Fibroblast of mammary gland (primary cell): ENCODE results near the gene ADCY2.

Experiments used
- DNase-seq: peaks from one replicate; pipeline ENCODE4 v3.0.0-alpha.2; 2010; ENCODE audit warnings: low read depth
- H3K4me3 ChIP-seq: 2 replicates; pipeline ENCODE4 v1.5.1; 2011; ENCODE audit warnings: low read depth, mild to moderate bottlenecking, low read length, moderate library complexity; ENCODE audit not compliant: control insufficient read depth
- TF ChIP-seq, protein P1 (sequence below): conservative IDR thresholded peaks from 2 replicates; pipeline ENCODE4 v1.5.1; 2011; ENCODE audit warnings: low read depth, low read length, inconsistent platforms; ENCODE audit not compliant: control insufficient read depth, insufficient read depth

The ADCY2 gene

DNA sequence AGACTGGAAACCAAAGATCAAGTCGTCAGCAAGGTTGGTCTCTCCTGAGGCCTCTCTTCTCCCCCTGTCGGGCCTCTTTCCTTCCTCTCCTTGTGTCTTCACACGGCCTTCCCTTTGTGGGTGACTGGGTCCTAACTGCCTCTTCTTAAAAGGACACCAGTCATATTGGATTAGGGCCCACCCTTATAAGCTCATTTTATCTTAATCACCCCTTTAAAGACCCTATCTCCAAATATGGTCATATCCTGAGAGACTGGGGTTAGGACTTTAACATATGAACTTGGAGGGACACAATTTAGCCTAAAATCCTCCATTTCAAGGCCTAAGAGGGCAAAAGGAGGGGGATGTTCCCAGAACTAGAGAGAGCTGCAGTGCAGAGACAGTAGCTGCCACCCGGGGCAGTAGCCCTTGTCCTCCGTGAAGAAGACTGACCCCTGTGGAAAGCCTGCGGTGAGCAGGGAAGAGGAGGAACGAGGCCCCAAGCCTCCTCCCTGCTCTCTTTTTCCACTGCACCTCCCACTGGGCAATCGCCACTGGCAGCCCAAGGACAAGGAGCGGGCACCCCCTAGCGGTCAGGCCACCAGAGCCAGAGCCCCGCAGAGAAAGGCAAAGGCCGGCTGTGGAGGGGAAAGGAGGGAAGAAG, 420.1 kb downstream of the ADCY2 start:
- TF ChIP-seq, protein P1, sequence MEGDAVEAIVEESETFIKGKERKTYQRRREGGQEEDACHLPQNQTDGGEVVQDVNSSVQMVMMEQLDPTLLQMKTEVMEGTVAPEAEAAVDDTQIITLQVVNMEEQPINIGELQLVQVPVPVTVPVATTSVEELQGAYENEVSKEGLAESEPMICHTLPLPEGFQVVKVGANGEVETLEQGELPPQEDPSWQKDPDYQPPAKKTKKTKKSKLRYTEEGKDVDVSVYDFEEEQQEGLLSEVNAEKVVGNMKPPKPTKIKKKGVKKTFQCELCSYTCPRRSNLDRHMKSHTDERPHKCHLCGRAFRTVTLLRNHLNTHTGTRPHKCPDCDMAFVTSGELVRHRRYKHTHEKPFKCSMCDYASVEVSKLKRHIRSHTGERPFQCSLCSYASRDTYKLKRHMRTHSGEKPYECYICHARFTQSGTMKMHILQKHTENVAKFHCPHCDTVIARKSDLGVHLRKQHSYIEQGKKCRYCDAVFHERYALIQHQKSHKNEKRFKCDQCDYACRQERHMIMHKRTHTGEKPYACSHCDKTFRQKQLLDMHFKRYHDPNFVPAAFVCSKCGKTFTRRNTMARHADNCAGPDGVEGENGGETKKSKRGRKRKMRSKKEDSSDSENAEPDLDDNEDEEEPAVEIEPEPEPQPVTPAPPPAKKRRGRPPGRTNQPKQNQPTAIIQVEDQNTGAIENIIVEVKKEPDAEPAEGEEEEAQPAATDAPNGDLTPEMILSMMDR = peak; percentile 64
- DNase-seq = peak; percentile 40
- no peak overlapping the region for H3K4me3 ChIP-seq

DNA sequence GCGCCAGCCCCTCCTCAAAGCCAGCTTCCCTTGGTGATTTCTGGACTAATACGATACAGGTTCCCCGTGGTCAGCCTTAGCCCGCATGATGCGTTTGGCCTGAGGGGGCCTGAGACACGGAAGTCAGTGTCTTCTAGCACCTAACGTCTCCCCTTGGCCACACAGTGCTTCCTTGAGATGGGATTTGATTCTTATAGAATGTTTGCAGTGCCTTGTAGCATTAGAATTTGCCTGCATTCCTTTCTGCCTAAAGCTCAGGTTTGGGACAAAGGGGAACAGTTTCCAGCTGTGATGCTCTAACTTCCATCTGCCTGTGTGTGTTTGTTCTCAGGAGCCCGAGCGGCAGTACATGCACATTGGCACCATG, 420.6 kb downstream of the ADCY2 start:
- no peak for DNase-seq
- no peak overlapping the region for H3K4me3 ChIP-seq
- TF ChIP-seq, protein P1 = no peak

GRCh38 chr5:7822449-7822848, 426.5 kb downstream of the ADCY2 start:
- TF ChIP-seq, protein P1 = no peak
- H3K4me3 ChIP-seq = no peak overlapping the region
- no peak for DNase-seq

DNA sequence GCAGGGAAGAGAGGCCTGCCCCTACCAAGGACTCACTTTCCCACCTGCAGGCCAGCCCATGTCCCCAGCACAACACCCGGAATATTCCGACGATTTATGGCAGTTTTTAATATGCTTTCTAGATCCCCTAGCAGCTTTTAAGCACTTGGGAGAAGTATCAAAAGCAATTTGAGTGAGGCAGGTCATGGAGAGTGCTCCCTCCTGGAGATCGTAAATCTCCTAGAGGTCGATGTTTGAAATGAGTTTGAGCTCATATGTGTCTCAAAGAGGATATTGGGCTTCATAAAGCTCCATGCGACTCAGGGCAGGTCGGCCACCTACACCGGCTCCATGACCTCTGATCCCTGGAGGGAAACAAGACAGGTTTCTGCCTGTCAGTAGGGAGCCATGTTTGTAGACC, 427.7 kb downstream of the ADCY2 start:
- no peak overlapping the region for H3K4me3 ChIP-seq
- TF ChIP-seq, protein P1 = no peak
- DNase-seq = no peak

GRCh38 chr5:7824995-7825394, 429.1 kb downstream of the ADCY2 start:
- H3K4me3 ChIP-seq = no peak overlapping the region

GRCh38 chr5:7825630-7826029, 429.7 kb downstream of the ADCY2 start:
- no peak overlapping the region for H3K4me3 ChIP-seq
- DNase-seq = no peak
- TF ChIP-seq, protein P1 = no peak

More at GRCh38 chr5:7824995-7825394, 429.1 kb downstream of the ADCY2 start:
- TF ChIP-seq, protein P1 = no peak
- no peak for DNase-seq

DNA sequence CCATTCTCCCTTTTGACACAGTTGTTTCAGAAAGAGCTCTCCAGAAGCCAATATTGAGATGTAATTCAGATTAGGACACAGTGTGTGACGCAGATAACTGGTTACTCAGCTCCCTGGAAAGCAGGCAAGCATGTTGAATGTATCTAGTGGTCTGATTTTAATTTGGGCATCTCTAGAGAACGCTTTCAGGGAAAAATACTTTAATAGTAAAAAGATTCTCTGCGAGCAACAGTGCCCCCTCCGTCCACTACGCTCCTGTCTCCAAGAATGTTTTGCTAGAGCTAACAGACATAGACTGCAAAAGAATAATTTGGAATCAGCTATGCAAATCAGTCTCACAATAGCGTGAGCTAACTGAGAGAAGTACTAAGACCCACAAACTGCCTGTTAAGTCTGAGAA, 431.7 kb downstream of the ADCY2 start:
- H3K4me3 ChIP-seq = no peak overlapping the region
- TF ChIP-seq, protein P1 = peak; percentile 42
- peak; percentile 73 for DNase-seq
